Measurements from ENCODE around the gene RPH3AL.

Gene RPH3AL

GRCh38 chr17:337866-338265 is 14.7 kb downstream of the RPH3AL start:
- H3K27ac Mint-ChIP-seq = no peak overlapping the region
- no peaks in the 10 kb centered on the region for H3K4me1 Mint-ChIP-seq (ENCODE audit: low read depth)
- H3K36me3 Mint-ChIP-seq (ENCODE audit: low read depth) = no peaks in the 10 kb centered on the region
- peaks cover 17% of the 10 kb centered on the region for H3K27me3 Mint-ChIP-seq (ENCODE audit: low read depth)
- no peak overlapping the region for H3K4me3 Mint-ChIP-seq
- H3K9me3 Mint-ChIP-seq = no peaks in the 10 kb centered on the region

- H3K27me3 Mint-ChIP-seq (ENCODE audit: low read depth) = peaks cover 17% of the 10 kb centered on the region
- no peak overlapping the region for H3K4me3 Mint-ChIP-seq
- H3K9me3 Mint-ChIP-seq = no peaks in the 10 kb centered on the region
- H3K36me3 Mint-ChIP-seq (ENCODE audit: low read depth) = no peaks in the 10 kb centered on the region
- no peak overlapping the region for H3K27ac Mint-ChIP-seq
- H3K4me1 Mint-ChIP-seq (ENCODE audit: low read depth) = no peaks in the 10 kb centered on the region
Observed at GRCh38 chr17:337453-337852, 15.2 kb downstream of the RPH3AL start.

DNA sequence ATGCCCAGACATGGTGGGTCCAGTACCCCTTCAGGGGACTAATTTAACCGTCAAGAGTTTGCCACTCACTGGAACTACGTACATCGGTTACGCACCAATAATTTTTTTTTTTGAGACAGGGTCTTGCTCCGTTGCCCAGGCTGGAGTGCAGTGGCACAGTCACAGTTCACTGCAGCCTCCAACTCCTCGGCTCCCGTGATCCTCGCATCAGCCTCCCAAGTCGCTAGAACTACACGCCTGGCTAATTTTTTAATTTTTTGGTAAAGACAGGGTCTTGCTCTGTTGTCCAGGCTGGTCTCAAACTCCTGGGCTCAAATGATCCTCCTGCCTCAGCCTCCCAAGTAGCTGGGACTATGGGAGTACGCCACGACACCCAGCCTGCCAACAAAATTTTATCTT is 15.6 kb downstream of the RPH3AL start:
- no peaks in the 10 kb centered on the region for H3K9me3 Mint-ChIP-seq
- no peaks in the 10 kb centered on the region for H3K36me3 Mint-ChIP-seq (ENCODE audit: low read depth)
- no peaks in the 10 kb centered on the region for H3K4me1 Mint-ChIP-seq (ENCODE audit: low read depth)
- no peak overlapping the region for H3K27ac Mint-ChIP-seq
- no peak overlapping the region for H3K4me3 Mint-ChIP-seq
- peaks cover 21% of the 10 kb centered on the region for H3K27me3 Mint-ChIP-seq (ENCODE audit: low read depth)

DNA sequence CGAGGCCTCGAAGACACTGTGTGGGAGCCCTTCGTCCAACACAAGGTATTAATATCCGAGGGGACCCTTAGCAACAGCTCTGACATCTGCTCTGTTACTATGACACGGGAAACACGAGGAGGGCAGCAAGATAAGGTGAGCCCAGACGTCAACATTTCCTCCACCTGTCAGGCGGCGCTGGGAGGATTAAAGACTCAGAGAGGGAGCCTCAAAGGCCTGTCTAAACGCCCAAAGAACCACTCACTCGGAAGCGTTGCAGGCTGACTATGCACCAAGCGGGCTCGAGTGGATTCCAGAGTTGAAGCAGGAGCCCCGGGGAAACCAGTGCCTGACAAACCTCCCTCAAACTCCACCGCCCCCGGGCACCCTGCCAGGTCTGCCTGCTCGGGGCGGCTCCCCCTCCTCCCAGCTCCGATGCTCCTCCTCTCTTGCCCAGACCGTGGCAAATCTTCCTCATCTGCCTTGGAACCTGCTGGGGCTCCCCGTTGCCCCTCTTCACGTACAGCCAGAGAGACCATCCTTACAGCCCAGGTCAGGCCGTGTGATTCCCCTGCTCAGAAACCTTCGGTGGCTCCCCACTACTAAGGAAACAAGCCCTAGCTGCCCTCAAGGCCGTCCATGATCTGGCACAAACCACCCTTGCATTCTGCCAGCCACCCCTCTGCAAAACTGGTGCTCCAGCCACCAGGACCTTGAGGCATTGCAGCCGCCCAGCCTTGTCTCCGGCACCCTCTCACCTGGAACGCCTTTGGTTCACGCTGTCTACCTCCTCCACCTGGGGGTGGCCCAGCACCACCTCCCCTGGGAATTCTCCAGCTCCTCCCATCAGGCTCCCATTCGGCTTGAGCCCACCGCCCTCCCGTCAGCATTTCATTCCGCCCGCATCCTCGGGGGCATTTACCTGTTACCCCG is 16.2 kb downstream of the RPH3AL start:
- Mint-ChIP-seq H3K27ac (no peak overlapping the region), H3K27me3 (ENCODE audit: low read depth) (peaks cover 28% of the 10 kb centered on the region), H3K4me3 (no peak overlapping the region), H3K36me3 (ENCODE audit: low read depth) (no peaks in the 10 kb centered on the region), H3K9me3 (no peaks in the 10 kb centered on the region), H3K4me1 (ENCODE audit: low read depth) (peaks cover 1% of the 10 kb centered on the region)

GRCh38 chr17:335691-336090 is 16.9 kb downstream of the RPH3AL start:
- Mint-ChIP-seq H3K4me1 (ENCODE audit: low read depth) (peaks cover 7% of the 10 kb centered on the region), H3K27me3 (ENCODE audit: low read depth) (peaks cover 32% of the 10 kb centered on the region), H3K36me3 (ENCODE audit: low read depth) (no peaks in the 10 kb centered on the region), H3K27ac (no peak overlapping the region), H3K4me3 (no peak overlapping the region), H3K9me3 (no peaks in the 10 kb centered on the region)

GRCh38 chr17:334974-335481 is 17.6 kb downstream of the RPH3AL start:
- Mint-ChIP-seq H3K36me3 (ENCODE audit: low read depth) (no peaks in the 10 kb centered on the region), H3K27ac (no peak overlapping the region), H3K4me3 (no peak overlapping the region), H3K9me3 (no peaks in the 10 kb centered on the region), H3K4me1 (ENCODE audit: low read depth) (peaks cover 7% of the 10 kb centered on the region), H3K27me3 (ENCODE audit: low read depth) (peaks cover 38% of the 10 kb centered on the region)

DNA sequence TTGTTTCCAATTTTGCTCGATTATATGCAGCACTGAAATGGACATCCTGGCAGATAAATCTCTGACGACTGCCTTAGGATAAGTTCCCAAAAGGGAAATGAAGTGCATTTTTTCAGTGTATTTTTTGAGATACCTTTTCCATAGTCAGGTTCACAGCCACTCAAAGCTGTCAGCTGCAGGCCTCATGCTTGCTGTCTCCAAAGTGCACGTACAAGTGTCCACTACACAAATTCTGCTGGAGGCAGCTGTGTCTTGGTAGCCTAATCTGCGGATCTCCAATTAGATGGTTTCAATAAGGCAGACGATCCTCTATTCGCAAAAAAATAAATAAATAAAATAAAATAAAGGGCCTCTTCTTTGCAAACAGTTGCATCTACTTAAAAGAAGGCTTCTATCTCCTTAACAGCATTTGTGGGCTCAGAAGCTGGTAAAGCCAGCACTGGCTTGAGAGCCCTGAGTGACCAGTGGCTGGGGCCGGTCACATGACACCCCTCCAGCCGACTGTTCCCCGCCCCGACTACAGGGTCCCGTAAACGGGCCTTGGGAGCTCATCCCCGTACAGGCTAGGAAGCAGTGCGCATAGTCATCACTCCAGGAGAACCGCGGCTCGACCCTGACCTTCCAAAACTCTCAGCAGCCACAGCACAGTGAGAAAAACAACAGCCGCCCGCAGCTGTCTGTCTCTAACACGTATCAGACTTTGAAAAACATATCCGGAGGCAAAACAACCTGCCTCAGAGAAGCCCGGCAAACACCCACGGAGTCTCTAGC is 18.8 kb downstream of the RPH3AL start:
- H3K9me3 Mint-ChIP-seq = no peaks in the 10 kb centered on the region
- no peak overlapping the region for H3K27ac Mint-ChIP-seq
- peaks cover 38% of the 10 kb centered on the region for H3K27me3 Mint-ChIP-seq (ENCODE audit: low read depth)
- H3K36me3 Mint-ChIP-seq (ENCODE audit: low read depth) = no peaks in the 10 kb centered on the region
- no peak overlapping the region for H3K4me3 Mint-ChIP-seq
- peaks cover 7% of the 10 kb centered on the region for H3K4me1 Mint-ChIP-seq (ENCODE audit: low read depth)

DNA sequence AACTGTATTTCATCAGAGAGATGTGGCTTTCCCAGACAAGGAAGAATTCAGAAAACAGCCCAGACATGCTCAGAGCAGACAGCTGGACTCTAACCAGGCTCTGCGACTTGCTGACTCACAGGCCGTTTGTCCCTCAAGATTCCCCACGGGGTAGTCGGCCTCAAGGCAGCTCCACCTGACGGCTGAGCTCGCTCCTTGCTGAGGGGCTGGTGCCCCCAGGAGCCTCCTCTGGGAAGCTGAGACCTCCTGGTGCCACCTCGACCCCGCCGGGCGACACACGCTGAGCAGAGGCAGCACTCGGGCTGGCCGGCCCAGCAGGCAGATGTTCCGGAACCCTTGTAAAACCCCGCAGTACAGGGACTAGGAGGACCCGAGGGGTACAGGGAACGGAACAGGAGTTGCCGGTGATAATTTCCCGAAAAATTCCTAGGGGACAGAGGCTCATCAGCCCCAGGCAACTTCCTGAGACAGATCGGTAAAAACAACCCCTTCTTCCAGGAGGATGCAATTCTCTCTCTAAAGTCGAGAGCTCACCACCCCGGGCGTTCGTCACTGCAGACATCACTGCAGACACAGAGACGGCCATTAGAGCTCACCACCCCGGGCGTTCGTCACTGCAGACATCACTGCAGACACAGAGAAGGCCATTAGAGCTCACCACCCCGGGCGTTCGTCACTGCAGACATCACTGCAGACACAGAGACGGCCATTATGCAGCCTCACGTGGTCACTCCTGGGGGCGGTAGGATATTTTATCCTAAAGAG is 19.9 kb downstream of the RPH3AL start:
- Mint-ChIP-seq H3K4me1 (ENCODE audit: low read depth) (peaks cover 7% of the 10 kb centered on the region), H3K27ac (no peak overlapping the region), H3K36me3 (ENCODE audit: low read depth) (no peaks in the 10 kb centered on the region), H3K27me3 (ENCODE audit: low read depth) (peaks cover 41% of the 10 kb centered on the region), H3K9me3 (no peaks in the 10 kb centered on the region), H3K4me3 (no peak overlapping the region)

DNA sequence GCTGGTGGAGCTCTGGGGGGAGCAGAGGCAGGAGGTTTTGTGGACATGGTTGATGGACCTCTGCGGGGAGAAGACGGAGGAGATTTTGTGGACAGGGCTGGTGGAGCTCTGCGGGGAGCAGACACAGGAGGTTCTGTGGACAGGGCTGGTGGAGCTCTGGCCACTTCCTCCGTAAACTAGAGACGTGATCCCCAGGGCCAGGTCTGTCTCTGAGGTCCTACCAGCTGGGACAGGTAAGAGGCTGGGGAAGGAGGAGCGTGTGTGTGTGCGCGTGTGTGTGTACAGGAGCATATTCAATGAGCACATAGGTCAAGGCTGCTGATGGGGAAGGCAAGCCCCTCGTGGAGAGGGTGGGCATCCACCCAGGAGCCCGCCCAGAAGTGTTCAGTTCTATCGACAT is 20.6 kb downstream of the RPH3AL start:
- Mint-ChIP-seq H3K4me1 (ENCODE audit: low read depth) (peaks cover 7% of the 10 kb centered on the region), H3K36me3 (ENCODE audit: low read depth) (no peaks in the 10 kb centered on the region), H3K9me3 (no peaks in the 10 kb centered on the region), H3K27ac (no peak overlapping the region), H3K4me3 (no peak overlapping the region), H3K27me3 (ENCODE audit: low read depth) (peaks cover 41% of the 10 kb centered on the region)

DNA sequence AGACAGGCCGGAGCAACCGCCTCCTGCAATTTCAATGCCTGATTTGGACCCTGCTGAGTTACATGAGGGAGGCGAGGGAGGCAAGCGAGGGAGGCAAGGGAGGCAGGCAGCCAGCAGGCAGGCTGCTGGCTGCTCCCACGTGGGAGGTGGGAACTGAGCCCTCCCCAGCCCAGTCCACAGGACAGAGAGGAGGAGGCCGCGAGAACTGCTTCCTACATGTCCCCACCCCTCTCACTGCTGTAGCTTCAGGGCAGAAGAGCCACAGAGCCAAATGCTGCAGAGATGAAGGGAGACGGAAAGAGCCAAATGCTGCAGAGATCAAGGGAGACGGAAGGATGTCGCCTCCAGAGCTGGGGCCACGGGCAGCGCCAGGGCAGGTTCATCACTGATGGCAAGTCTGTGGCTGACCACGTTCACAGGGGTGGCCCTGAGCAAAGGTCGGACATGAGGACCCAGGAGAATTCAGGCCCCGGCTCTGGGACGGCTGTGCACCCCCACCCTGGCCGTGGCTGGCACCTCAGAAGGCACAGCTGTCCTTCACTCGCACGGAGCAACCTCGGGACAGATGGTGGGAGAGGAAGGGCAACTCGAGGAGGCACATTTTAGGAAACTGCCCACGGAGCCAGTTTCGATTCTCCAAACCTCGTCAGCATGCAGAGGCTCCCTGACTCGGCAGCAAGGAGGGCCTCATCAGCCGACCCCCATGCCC is 21.5 kb downstream of the RPH3AL start:
- Mint-ChIP-seq H3K36me3 (ENCODE audit: low read depth) (no peaks in the 10 kb centered on the region), H3K4me1 (ENCODE audit: low read depth) (peaks cover 7% of the 10 kb centered on the region), H3K4me3 (no peak overlapping the region), H3K27ac (no peak overlapping the region), H3K9me3 (no peaks in the 10 kb centered on the region), H3K27me3 (ENCODE audit: low read depth) (peaks cover 35% of the 10 kb centered on the region)

DNA sequence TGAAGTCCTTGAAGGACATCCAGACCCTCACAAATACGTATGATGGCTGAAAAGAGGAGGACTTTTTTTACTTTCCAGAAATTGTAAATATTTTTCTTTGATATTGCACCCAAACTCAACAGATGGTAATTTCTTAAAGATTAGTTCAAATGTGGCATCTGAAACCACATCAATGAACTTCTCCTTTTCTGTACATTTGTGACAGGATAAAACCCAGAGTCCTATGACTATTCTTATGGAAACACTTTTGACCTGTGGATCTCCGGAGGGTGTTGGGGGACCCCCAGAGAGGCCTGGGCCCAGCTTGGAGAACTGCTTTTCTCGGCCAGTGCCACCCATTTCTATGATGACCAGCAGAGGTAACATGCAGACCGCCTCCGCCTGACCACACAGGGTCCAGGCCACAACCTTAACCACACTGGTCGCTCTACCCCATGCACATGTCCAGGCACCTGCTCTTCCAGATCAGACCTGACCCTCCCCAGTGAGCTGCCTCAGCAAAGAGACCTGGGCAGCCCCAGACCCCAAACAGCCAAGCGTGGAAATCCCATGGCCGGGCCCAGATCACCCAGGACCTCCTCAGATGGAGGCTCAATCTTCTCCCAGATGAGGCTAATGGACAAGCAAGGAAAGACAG is 22.7 kb downstream of the RPH3AL start:
- no peak overlapping the region for H3K27ac Mint-ChIP-seq
- no peaks in the 10 kb centered on the region for H3K9me3 Mint-ChIP-seq
- H3K4me1 Mint-ChIP-seq (ENCODE audit: low read depth) = peaks cover 7% of the 10 kb centered on the region
- H3K27me3 Mint-ChIP-seq (ENCODE audit: low read depth) = peaks cover 35% of the 10 kb centered on the region
- no peaks in the 10 kb centered on the region for H3K36me3 Mint-ChIP-seq (ENCODE audit: low read depth)
- no peak overlapping the region for H3K4me3 Mint-ChIP-seq

- no peak overlapping the region for H3K4me3 Mint-ChIP-seq
- no peak overlapping the region for H3K27ac Mint-ChIP-seq
- peaks cover 24% of the 10 kb centered on the region for H3K27me3 Mint-ChIP-seq (ENCODE audit: low read depth)
- H3K9me3 Mint-ChIP-seq = no peaks in the 10 kb centered on the region
- H3K4me1 Mint-ChIP-seq (ENCODE audit: low read depth) = peaks cover 7% of the 10 kb centered on the region
- H3K36me3 Mint-ChIP-seq (ENCODE audit: low read depth) = no peaks in the 10 kb centered on the region
Observed at GRCh38 chr17:327971-328370, 24.6 kb downstream of the RPH3AL start.

- peaks cover 7% of the 10 kb centered on the region for H3K4me1 Mint-ChIP-seq (ENCODE audit: low read depth)
- peaks cover 23% of the 10 kb centered on the region for H3K27me3 Mint-ChIP-seq (ENCODE audit: low read depth)
- H3K4me3 Mint-ChIP-seq = no peak overlapping the region
- no peaks in the 10 kb centered on the region for H3K9me3 Mint-ChIP-seq
- H3K27ac Mint-ChIP-seq = no peak overlapping the region
- H3K36me3 Mint-ChIP-seq (ENCODE audit: low read depth) = no peaks in the 10 kb centered on the region
Observed at GRCh38 chr17:327296-327695, 25.3 kb downstream of the RPH3AL start.

Measured in T-helper 1 cell treated with Interleukin-12 subunit alpha and Interleukin-12 subunit beta and Interleukin-4 antibody, amounts not matched to agents 30 μg/mL and 1 μg/mL, for 36 hours (primary cell).